HCT116 (cell line): ENCODE measurements around the gene AMBRA1.

ENCODE experiments used
- CEBPB ChIP-seq: IDR thresholded peaks from 2 replicates; pipeline ENCODE4 v1.6.1; 2012; ENCODE audit warnings: low read depth
- ELF1 ChIP-seq: IDR thresholded peaks from 2 replicates; pipeline ENCODE4 v1.6.1; 2012; ENCODE audit warnings: low read depth, borderline replicate concordance
- EZH2phosphoT487 ChIP-seq: fragments of 200-600 bp; IDR thresholded peaks from 2 replicates; pipeline ENCODE4 v1.6.1; 2018; ENCODE audit warnings: antibody characterized with exemption, borderline replicate concordance
- POLR2A ChIP-seq: IDR thresholded peaks from 2 replicates; pipeline ENCODE4 v1.7.0; 2011; ENCODE audit warnings: borderline replicate concordance; ENCODE audit not compliant: insufficient read depth, insufficient read length; ENCODE audit errors: extremely low read depth
- POLR2AphosphoS5 ChIP-seq: IDR thresholded peaks from 2 replicates; pipeline ENCODE4 v1.6.1; 2011; ENCODE audit warnings: mild to moderate bottlenecking, low read depth, low read length, moderate library complexity
- SIN3A ChIP-seq: IDR thresholded peaks from 2 replicates; pipeline ENCODE4 v1.6.1; 2012; ENCODE audit warnings: low read depth
- SRF ChIP-seq: IDR thresholded peaks from 2 replicates; pipeline ENCODE4 v1.6.1; 2012; ENCODE audit warnings: low read depth
- TCF7L2 ChIP-seq: IDR thresholded peaks from 2 replicates; pipeline ENCODE4 v1.7.0; 2011; ENCODE audit warnings: borderline replicate concordance, inconsistent platforms; ENCODE audit not compliant: insufficient read depth, insufficient read length; ENCODE audit errors: extremely low read depth
- YY1 ChIP-seq: IDR thresholded peaks from 2 replicates; pipeline ENCODE4 v1.6.1; 2011; ENCODE audit warnings: low read length, low read depth, moderate library complexity, mild to moderate bottlenecking; ENCODE audit not compliant: insufficient replicate concordance; ENCODE audit errors: extremely low read depth
- ZNF274 ChIP-seq: fragments of 200-500 bp; sonication (Bioruptor generic); IDR thresholded peaks from 2 replicates; pipeline ENCODE4 v1.6.1; 2014; ENCODE audit warnings: mild to moderate bottlenecking, low read depth, low read length, inconsistent platforms
- TF ChIP-seq, protein P1 (sequence below): IDR thresholded peaks from 2 replicates; pipeline ENCODE4 v1.6.1; 2012
- TF ChIP-seq, protein P2 (sequence below), 3 experiments: fragments of 200-600 bp in 1 of 3; sonication (generic) in 1 of 3; IDR thresholded peaks in 2 of 3; conservative IDR thresholded peaks in 1 of 3; 2 replicates each; pipeline ENCODE4 v1.5.1; 2012 to 2017; ENCODE audit warnings: low read depth in 2 of 3, low read length in 2 of 3, antibody characterized with exemption in 1 of 3, borderline replicate concordance in 1 of 3, control low read depth in 1 of 3, mild to moderate bottlenecking in 1 of 3, mixed read lengths in 1 of 3, mixed run types in 1 of 3, moderate library complexity in 1 of 3; ENCODE audit not compliant: insufficient read depth in 1 of 3

DNA sequence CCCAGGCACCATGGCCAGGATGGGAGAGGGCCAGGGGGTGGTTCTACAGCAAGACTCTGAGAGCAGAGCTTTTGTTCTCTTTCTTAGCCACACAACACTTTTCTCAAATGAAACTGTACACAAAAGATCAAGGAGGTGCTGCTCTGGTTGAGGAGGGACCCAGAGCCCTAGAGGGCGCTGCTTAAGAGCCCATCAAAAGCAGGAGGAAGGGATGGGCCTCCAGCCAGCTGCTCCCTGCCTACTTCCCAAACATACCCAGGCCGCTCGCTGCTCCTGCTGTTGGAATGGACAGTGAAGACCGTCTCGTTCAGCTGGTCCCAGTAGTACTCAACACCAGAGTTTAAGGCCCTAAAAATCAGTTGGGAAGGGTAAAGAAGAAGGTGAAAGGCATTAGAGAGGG, 183.8 kb downstream of the AMBRA1 start:
- TF ChIP-seq YY1 (no peak), SRF (no peak), EZH2phosphoT487 (no peak), ELF1 (no peak), TCF7L2 (no peak), CEBPB (no peak), SIN3A (no peak), POLR2AphosphoS5 (no peak), POLR2A (no peak), ZNF274 (no peak)
- TF ChIP-seq, protein P1, sequence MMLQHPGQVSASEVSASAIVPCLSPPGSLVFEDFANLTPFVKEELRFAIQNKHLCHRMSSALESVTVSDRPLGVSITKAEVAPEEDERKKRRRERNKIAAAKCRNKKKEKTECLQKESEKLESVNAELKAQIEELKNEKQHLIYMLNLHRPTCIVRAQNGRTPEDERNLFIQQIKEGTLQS: no peak
- TF ChIP-seq, protein P2, sequence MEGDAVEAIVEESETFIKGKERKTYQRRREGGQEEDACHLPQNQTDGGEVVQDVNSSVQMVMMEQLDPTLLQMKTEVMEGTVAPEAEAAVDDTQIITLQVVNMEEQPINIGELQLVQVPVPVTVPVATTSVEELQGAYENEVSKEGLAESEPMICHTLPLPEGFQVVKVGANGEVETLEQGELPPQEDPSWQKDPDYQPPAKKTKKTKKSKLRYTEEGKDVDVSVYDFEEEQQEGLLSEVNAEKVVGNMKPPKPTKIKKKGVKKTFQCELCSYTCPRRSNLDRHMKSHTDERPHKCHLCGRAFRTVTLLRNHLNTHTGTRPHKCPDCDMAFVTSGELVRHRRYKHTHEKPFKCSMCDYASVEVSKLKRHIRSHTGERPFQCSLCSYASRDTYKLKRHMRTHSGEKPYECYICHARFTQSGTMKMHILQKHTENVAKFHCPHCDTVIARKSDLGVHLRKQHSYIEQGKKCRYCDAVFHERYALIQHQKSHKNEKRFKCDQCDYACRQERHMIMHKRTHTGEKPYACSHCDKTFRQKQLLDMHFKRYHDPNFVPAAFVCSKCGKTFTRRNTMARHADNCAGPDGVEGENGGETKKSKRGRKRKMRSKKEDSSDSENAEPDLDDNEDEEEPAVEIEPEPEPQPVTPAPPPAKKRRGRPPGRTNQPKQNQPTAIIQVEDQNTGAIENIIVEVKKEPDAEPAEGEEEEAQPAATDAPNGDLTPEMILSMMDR (IDR thresholded peaks at IDR 0.05 in 2 of 3, conservative IDR thresholded peaks at IDR 0.05 in 1 of 3; ENCODE audit: borderline replicate concordance in 1 of 3, insufficient read depth in 1 of 3, low read depth in 2 of 3, low read length in 2 of 3): peak; percentile 16 to 41 (median 23); a peak in 3 of 6 replicates
